ENCODE results near the gene SEC14L3.

GRCh38 chr22:30457981-30458380 lies 13.8 kb downstream of the SEC14L3 start:
- TF ChIP-seq CTCF (IDR thresholded peaks at IDR 0.05; ENCODE audit: low read length) (no peak), EZH2phosphoT487 (IDR thresholded peaks at IDR 0.05; ENCODE audit: low read length) (no peak), EZH2 (optimal IDR thresholded peaks at IDR 0.05; ENCODE audit: low read depth, low read length) (no peak)

Measured in MM.1S (cell line).